ENCODE results near the gene SMIM14.
"Not testable (repeated sequence)": the region's sequence is repeated elsewhere in the genome, so short reads cannot be mapped to it uniquely, and the experiment has no call there.

The SMIM14 gene

DNA sequence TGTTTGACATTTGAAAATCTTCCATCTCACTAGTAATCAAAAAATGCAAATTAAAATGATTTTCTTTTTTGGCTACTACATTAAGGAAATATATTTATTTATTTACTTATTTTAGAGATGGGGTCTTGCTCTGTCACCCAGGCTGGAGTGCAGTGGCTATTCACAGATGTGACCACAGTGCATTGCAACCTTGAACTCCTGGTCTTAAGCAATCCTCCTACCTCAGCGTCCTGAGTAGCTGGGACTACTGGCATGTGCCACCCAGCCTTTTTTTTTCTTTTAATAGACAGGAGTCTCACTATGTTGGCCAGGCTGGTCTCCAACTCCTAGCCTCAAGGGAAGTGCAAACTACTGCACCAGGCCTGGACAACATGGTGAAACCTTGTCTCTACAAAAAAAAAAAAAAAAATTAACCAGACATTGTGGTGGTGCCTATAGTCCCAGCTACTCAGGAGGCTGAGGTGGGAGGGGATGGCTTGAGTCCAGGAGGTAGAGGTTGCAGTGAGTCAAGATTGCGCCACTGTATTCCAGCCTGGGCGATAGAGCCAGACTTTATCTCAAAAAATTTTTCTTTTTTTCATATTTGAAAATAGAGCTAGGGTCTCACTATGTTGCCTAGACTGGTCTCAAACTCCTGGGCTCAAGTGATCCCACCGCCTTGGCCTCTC is 4.4 kb upstream of the SMIM14 start:
- no peak for DNase-seq (ENCODE audit: low read depth)

- DNase-seq (ENCODE audit: low read depth): no peak
These were observed 2.8 kb upstream of the SMIM14 start for GRCh38 chr4:39641451-39641850.

DNA sequence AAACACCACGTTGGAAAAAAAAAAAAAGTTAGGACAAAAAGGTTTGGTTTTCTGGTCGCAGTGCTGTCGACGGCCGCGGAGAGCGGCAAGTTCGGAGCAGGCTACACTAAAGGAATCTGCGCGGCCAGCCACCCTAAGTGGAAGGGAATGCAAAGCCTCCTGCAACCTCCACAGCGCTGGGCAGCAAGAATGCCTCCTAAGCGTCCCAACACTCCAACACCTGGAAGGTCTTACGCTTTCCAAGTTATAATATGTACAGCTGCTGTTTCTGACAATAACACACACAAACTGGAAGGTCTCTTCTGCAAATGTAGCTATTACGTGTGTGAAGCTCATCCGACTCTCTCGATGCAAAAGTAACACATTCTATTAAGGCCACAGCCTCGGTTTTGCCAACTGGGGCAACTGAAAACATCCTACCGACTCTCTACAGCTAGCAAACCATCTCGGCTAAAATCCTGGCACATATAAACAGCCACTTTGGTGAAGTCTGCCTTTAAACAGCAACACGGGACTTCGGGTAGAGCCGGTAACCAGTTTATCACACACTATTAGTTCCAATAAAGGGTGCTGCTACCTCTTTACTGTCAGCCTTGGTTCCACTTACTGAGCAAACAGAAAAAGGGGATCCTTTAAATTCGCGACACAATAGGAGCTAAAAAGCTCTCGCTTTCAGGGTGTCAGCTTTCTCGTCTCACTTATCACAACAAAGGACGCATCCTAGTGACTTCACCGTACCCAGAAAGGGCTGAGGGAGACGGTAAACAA is 895 bp downstream of the SMIM14 start:
- no peak for DNase-seq (ENCODE audit: low read depth)

GRCh38 chr4:39637221-39637585 is 1.5 kb downstream of the SMIM14 start:
- no peak for DNase-seq (ENCODE audit: low read depth)

DNA sequence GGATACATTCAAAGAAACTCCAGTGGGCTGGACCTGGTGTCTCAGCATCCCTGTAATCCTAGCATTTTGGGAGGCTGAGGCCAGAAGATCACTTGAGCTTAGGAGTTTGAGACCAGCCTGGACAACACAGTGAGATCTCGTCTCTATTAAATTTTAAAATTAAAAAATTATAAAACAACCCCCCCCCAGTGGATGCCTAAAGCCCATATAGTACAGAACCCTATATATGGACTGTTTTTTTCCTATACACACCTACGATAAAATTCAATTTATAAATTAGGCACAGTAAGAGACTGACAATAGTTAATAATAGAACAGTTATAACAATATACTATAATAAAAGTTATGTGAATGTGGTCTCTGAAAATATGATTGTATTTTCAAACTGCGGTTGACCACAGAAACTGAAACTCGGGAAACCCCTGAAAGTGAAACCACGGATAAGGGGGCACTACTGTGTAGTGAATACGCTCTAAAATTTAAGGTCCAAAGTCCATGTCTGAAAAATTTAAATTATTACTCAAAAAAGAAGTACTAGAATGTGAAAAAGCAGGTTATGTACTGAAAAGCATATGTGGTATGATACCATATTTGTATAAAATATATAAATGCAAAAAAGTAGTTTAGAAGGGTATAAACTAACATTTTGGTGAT is 2.0 kb downstream of the SMIM14 start:
- no peak for DNase-seq (ENCODE audit: low read depth)

DNA sequence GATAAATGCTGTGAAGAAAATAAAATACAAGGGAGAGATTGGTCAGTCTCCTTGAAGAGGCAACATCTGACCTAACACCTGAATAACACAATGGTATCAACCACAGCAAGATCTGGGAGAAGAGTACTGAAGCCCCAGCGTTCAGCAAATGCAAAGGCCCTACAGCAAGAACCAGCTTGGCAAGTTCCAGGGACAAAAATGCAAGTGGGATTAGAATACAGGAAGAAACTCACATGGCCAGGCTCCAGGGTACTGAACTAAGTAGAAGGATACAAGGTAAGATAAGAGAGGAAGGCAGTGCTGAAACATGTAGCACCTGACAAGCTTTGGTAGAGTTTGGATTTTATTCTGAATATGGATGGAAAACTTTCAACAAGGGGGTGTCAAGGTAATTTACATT is 3.6 kb downstream of the SMIM14 start:
- DNase-seq (ENCODE audit: low read depth): no peak

DNA sequence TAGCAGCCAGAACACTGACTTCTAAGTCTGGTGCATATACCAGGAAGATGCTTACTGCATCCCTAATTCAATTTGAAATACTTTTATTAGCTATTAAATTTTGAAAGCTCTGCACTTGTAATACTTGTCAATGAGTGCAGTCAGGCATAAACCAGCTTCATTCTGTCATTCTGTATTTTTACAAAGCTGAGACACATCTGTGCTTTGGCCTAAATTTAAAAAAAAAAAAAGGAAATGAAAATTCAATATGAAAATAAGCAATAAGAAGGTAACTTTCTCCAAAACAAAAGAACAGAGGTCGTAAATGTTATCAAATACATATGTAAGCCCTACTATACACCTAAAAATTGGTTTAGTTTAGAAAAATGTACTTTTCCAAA is 7.0 kb downstream of the SMIM14 start:
- DNase-seq (ENCODE audit: low read depth): no peak

DNA sequence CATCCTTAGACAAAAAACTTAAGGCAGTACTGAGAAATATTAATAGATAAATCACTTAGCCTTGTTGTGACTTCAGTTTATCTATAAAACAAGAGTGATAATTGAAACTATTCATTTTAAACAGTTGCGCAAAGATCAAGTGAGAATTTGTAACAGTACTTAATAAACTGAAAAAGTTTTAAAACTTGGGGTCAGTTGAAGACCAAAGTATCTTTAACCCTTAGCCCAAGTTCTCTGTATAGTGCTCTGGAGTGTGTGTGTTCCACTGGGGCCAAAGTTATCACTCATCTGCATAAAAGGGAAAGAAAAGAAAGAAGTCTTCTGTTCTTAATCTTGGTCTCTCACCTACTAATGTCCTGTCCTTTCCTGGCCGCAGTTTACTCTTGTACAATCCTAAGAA is 11.3 kb downstream of the SMIM14 start:
- DNase-seq (ENCODE audit: low read depth): no peak

GRCh38 chr4:39626913-39627312 is 11.8 kb downstream of the SMIM14 start:
- DNase-seq (ENCODE audit: low read depth): no peak

DNA sequence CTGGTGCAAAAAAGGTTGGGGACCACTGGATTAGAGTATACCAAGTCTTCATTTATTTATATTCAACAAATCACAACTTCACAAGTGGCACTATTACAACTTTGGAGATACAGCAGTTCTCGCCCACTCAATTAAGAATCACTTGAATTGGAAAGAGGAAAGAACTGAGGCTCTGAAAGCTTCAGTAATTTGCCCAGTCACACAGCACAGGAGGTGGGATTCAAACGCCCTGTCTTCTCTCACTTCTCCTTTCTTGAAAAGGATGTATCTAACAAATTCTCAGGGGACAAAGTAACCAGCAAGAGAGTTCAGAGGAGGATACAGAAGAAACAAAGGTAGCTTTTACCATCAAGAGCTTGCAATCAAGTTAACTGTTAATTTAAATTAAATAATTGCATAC is 12.4 kb downstream of the SMIM14 start:
- DNase-seq (ENCODE audit: low read depth): no peak

GRCh38 chr4:39621582-39621981 is 17.1 kb downstream of the SMIM14 start:
- DNase-seq (ENCODE audit: low read depth): peak; percentile 51

- no peak for DNase-seq (ENCODE audit: low read depth)
These were observed 17.9 kb downstream of the SMIM14 start for GRCh38 chr4:39620551-39621313.

GRCh38 chr4:39617534-39617933 is 21.1 kb downstream of the SMIM14 start:
- no peak for DNase-seq (ENCODE audit: low read depth)

- no peak for DNase-seq (ENCODE audit: low read depth)
These were observed 22.0 kb downstream of the SMIM14 start for GRCh38 chr4:39616651-39617050.

GRCh38 chr4:39616112-39616511 is 22.6 kb downstream of the SMIM14 start:
- DNase-seq (ENCODE audit: low read depth): not testable (repeated sequence)

DNA sequence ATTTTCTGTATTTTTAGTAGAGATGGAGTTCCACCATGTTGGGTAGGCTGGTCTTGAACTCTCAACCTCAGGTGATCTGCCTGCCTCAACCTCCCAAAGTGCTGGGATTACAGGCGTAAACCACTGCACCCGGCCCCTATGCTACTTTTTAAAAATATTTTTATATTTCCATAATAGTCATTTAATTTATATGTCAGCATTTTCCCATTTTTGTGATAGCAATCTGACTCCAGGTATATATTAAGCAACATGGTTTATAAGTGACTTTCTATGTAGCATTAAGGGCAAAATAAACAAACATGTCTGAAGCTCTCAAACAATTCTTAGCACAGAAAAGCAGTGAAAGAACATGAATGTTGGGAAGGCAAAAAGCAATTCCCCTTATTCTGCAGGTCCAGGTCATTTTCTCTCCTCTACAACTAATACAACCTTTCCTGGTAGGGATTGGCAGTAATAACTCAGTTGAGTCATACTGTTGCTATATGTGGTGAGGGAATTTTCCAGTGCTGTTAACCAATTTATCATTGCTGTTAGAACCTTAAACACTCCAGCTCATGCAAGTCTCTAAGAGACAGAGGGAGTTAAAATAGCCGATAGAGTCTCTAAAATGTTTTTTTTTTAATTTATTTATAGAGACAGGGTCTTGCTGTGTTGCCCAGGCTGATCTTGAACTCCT is 24.0 kb downstream of the SMIM14 start:
- DNase-seq (ENCODE audit: low read depth): no peak

- DNase-seq (ENCODE audit: low read depth): no peak
These were observed 25.5 kb downstream of the SMIM14 start for GRCh38 chr4:39613093-39613656.

GRCh38 chr4:39609454-39609931 is 29.2 kb downstream of the SMIM14 start:
- DNase-seq (ENCODE audit: low read depth): no peak

- DNase-seq (ENCODE audit: low read depth): no peak
These were observed 30.2 kb downstream of the SMIM14 start for GRCh38 chr4:39608451-39608850.

- DNase-seq (ENCODE audit: low read depth): no peak
These were observed 31.9 kb downstream of the SMIM14 start for GRCh38 chr4:39606747-39607146.

- DNase-seq (ENCODE audit: low read depth): no peak
These were observed 40.8 kb downstream of the SMIM14 start for GRCh38 chr4:39597695-39598381.

Data from GM04504 (cell line).